Measurements from ENCODE around the gene TRPV3.
"Not testable (repeated sequence)": the region's sequence is repeated elsewhere in the genome, so short reads cannot be mapped to it uniquely, and the experiment has no call there.

DNA sequence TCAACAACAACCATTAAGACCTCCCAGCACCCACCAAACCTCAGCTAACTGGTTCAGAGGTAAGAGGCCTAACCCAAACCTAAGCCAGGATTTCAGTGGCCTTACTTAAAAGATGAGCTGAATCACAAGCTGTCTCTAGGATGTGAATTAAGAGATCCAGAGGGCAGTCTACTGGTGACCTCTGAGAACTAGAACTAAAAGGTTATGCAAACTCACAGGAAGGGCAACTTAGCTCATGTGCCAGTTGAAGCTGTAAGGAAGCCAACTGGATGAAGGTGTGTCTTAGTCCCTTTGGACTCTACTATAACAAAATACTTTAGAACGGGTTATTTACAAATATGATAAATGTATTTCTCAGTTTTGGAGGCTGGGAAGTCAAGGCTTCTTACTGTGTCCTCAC lies 91.3 kb downstream of the TRPV3 start:
- not testable (repeated sequence) for TF ChIP-seq EZH2phosphoT487, CTCF (IDR thresholded peaks at IDR 0.05)

All from neural progenitor cell (in vitro differentiated cells).